ENCODE data around the gene SYNGR3.
"Not testable (repeated sequence)": the region's sequence is repeated elsewhere in the genome, so short reads cannot be mapped to it uniquely, and the experiment has no call there.

SYNGR3 gene

DNA sequence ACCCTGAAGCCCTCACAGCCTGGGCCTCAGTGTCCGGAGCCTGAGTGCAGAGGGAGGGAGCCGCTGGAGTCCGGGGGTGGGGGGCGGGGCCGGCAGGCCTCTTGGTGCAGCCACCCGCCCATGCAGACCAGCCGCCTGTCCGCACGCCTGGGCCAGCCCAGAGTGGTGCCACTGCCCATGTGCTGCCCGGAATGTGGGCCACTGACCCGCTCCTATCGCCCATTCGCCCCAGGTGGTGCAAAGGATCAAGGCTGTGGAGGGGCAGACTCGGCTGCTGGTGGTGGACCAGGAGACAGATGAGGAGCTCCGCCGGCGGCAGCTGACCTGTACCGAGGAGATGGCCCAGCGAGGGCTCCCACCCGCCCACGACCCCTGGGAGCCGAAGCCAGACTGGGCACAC is 39.6 kb downstream of the SYNGR3 start:
- peak overlapping the region; percentile 91 for H3K4me3 ChIP-seq
- peak overlapping the region in 1 of 2 donors; percentile 45 for H3K27ac ChIP-seq
- TF ChIP-seq, protein P1, sequence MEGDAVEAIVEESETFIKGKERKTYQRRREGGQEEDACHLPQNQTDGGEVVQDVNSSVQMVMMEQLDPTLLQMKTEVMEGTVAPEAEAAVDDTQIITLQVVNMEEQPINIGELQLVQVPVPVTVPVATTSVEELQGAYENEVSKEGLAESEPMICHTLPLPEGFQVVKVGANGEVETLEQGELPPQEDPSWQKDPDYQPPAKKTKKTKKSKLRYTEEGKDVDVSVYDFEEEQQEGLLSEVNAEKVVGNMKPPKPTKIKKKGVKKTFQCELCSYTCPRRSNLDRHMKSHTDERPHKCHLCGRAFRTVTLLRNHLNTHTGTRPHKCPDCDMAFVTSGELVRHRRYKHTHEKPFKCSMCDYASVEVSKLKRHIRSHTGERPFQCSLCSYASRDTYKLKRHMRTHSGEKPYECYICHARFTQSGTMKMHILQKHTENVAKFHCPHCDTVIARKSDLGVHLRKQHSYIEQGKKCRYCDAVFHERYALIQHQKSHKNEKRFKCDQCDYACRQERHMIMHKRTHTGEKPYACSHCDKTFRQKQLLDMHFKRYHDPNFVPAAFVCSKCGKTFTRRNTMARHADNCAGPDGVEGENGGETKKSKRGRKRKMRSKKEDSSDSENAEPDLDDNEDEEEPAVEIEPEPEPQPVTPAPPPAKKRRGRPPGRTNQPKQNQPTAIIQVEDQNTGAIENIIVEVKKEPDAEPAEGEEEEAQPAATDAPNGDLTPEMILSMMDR (IDR thresholded peaks at IDR 0.05): no peak
- no peak for DNase-seq (ENCODE audit: low spot score)

DNA sequence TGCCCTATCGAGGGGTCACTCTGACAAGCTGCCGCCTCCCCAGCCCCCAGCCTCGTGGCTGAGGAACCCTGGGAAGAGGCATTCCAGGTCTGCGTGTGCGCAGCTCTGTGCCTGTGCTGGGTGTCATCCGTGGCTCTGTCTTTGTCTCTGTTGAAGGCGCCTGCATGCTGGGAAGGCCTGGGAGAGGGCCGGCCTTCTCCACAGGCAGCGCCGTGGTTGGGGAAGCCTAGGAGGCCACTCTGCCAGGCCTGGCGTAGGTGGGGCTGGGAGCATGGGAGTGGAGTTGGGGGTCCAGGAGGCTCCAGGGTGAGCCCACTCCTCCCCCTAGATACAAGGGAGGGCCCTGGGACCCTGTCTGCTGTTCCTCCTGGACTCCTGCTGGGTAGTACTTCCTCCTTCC is 40.3 kb downstream of the SYNGR3 start:
- Histone ChIP-seq H3K27ac (peak overlapping the region in 1 of 2 donors; percentile 45), H3K4me3 (peak overlapping the region; percentile 91)
- no peak for DNase-seq (ENCODE audit: low spot score)
- TF ChIP-seq, protein P1 (IDR thresholded peaks at IDR 0.05): no peak

DNA sequence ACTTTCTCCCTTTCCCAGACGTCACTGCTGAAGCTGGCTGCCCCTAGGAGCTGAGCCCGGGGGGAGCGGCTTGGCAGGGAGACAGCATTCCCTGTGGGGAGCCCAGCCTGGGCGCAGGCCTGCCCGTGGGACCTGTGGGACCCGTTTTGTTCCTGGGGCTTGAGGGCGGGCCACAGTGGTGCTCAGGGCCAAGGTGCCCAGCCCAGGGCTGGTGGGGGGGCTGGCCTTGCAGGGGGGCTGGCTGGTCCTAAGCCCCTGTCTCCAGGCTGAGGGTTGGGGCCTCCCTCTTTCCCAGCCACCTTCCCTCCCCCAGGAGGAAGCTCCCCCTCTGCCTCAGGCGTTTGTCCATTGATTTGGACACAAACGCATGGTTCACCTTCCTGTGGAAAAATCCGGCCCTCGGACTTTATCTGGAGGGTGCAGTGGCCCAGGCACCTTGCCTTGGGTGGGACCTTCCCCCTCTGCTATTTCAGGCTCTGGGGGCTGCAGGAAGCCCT is 41.4 kb downstream of the SYNGR3 start:
- Histone ChIP-seq H3K27ac (peak overlapping the region in 1 of 2 donors; percentile 68), H3K4me3 (no peak overlapping the region)
- TF ChIP-seq, protein P1 (IDR thresholded peaks at IDR 0.05): no peak
- DNase-seq (ENCODE audit: low spot score): no peak

DNA sequence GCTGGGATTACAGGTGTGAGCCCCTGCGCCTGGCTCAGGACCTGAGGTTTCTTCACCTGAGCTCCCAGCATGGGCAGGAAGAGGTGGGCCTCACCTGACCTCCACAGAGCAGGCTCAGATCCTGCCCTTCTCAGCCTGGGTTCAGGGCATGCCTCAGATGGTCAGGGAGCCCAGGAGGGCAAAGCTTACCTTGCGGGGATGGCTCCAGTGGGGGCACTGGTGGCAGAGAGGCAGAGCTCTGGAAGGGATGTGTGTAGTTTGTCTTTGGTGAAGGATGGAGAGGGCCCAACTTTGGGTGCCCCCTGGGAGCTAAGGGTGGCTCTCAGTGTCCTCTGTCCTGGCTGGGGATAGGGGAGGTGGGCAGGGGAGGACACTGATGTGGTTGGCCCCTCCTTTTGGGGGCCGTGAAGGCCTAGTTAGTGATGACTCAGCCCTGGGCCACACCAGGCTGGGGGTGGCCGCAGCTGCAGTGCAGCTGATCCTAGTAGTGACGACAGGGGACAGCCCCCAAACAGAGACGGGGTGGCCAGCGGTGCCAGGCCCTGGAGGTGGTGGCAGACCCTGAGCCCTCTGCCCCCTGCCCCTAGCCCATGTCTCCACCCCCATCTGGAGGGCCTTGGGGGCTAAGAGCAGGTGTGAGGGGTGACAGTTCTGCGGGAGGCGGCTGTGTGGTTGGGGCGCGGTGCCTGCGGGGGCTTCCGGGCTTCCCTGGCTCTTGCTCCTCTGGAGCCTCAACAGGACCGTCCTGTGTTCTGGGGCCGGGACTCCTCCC is 42.7 kb downstream of the SYNGR3 start:
- TF ChIP-seq, protein P1 (IDR thresholded peaks at IDR 0.05): no peak
- no peak for DNase-seq (ENCODE audit: low spot score)
- Histone ChIP-seq H3K4me3 (peak overlapping the region; percentile 70), H3K27ac (peak overlapping the region; percentile 87 to 97)

DNA sequence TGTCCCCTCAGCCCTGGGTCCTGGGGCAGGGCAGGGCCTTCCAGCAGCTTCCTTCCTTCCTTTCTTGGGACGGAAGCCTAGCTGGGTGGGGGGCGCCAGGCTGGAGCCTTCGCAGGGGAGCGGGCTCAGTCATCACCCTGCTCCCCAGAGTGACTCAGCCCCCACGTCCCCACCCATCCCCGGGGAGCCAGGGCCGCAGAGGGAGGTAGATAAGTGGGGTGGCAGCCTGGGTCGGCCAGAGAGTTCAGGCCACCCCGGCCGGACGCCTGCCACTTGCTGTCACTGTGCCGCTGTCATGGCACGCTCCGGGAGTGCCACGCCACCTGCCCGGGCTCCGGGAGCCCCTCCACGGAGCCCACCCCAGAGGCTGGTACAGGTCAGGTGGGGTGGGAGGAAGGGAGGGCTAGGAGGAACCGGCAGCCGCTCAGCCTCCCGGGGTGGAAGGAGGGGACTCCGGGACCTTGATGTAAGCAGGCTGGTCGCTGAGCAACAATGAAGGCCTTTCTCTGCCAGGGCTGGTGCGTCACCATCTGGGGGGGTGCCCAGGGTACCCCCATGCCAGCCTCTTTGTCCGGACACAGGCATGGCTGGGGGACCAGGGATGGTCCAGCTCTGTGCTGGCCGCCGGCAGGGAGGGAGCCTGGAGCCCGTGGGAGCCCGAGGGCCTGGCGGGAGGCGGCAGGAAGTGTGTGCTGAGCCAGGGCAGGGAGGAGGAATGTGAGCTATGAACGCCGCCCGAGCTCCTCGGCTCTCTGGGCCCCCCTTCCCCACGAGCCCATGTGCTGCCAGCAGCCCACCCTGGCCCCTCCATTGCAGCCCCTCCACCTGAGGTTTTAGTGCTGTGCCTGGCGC is 43.5 kb downstream of the SYNGR3 start:
- DNase-seq (ENCODE audit: low spot score): peak; percentile 93
- TF ChIP-seq, protein P1 (IDR thresholded peaks at IDR 0.05): no peak
- H3K4me3 ChIP-seq: peak overlapping the region; percentile 70

DNA sequence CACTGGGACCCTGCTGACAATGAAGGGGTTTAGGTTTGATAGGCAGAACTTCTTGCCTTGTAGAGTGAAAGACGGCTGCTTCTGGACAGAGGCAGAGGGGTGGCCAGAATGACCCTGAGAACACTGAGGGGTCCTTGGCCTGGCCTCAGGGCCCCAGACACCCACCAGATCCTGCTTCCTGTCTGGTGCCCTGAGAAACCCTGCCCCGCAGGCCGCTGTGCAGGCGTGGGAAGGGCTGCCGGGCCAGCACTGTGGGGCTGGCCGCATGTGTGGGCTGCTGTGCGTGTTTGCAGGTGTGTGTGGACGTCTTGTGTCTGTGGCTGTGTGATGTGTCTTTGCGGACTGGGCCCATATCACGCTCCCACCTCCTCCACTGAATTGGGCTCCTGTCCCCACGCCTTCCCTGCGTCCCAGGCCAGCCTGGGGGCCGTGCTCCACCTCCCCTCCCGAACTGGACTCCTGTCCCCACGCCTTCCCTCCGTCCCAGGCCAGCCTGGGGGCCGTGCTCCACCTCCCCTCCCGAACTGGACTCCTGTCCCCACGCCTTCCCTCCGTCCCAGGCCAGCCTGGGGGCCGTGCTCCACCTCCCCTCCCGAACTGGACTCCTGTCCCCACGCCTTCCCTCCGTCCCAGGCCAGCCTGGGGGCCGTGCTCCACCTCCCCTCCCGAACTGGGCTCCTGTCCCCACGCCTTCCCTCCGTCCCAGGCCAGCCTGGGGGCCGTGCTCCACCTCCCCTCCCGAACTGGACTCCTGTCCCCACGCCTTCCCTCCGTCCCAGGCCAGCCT is 44.3 kb downstream of the SYNGR3 start:
- DNase-seq (ENCODE audit: low spot score): not testable (repeated sequence)
- Histone ChIP-seq H3K4me3 (peak overlapping the region; percentile 70), H3K27ac (peak overlapping the region; percentile 87 to 97)

More for the DNA sequence above, 43.5 kb downstream of the SYNGR3 start:
- peak overlapping the region; percentile 87 to 97 for H3K27ac ChIP-seq

All from coronary artery (tissue), 2 donors.